Lung (tissue), 12 donors: ENCODE measurements around the gene TRABD. TPM values are rescaled to one million over a fixed set of nuclear protein-coding genes. Genes with fewer than 3 reads are reported as not detected.

Source experiments
- ATAC-seq: fragments of 200-7000 bp; cut with Tn5 transposase; one replicate; pipeline ENCODE4 v1.9.1; 2020; ENCODE audit warnings: moderate number of reproducible peaks; ENCODE audit not compliant: insufficient read depth, low FRiP score
- DNase-seq, 3 donors: peaks; one replicate each; pipeline ENCODE4 v3.0.0-alpha.2; 2013 to 2017
- H3K27ac ChIP-seq, 2 donors: one replicate each; pipeline ENCODE4 v1.5.1; 2013; ENCODE audit warnings: mild to moderate bottlenecking in 2 of 2, moderate library complexity in 2 of 2, control low read depth in 1 of 2, inconsistent platforms in 1 of 2, low read depth in 1 of 2, low read length in 1 of 2
- H3K27me3 ChIP-seq, 3 donors: one replicate each; pipeline ENCODE4 v1.5.1; 2013; ENCODE audit warnings: low read length in 2 of 3; ENCODE audit not compliant: control insufficient read depth in 3 of 3, insufficient read depth in 3 of 3
- H3K36me3 ChIP-seq, 4 donors: one replicate each; pipeline ENCODE4 v1.5.1; 2013; ENCODE audit warnings: low read length in 4 of 4, mild to moderate bottlenecking in 1 of 4, moderate library complexity in 1 of 4; ENCODE audit not compliant: control insufficient read depth in 4 of 4, insufficient read depth in 4 of 4
- H3K4me1 ChIP-seq, 5 donors: one replicate each; pipeline ENCODE4 v1.5.1; 2013; ENCODE audit warnings: low read length in 5 of 5, mild to moderate bottlenecking in 2 of 5, moderate library complexity in 1 of 5; ENCODE audit not compliant: control insufficient read depth in 5 of 5, insufficient read depth in 5 of 5
- H3K4me3 ChIP-seq: one replicate; pipeline ENCODE4 v1.5.1; 2013; ENCODE audit warnings: mild to moderate bottlenecking, control low read depth, moderate library complexity
- H3K9ac ChIP-seq, 2 donors: one replicate each; pipeline ENCODE4 v1.5.1; 2013; ENCODE audit warnings: low read length in 2 of 2, control low read depth in 1 of 2; ENCODE audit not compliant: insufficient read depth in 1 of 2
- H3K9me3 ChIP-seq, 4 donors: one replicate each; pipeline ENCODE4 v1.5.1; 2013; ENCODE audit warnings: low read length in 3 of 4, mild to moderate bottlenecking in 1 of 4, moderate library complexity in 1 of 4; ENCODE audit not compliant: control insufficient read depth in 4 of 4, insufficient read depth in 3 of 4
- WGBS, 2 donors: extraction: QIAGEN DNeasy Blood & Tissue Kit; methylation state at CpG; one replicate each; pipeline ENCODE4 v1.1.7; 2013; 5-methylcytosine and 5-hydroxymethylcytosine counted together
- polyA plus RNA-seq, 2 donors: library from polyadenylated mRNA; stranded (reverse); fragments of 200-250 nt; gene quantifications; one replicate each; pipeline ENCODE4 v1.2.1, GENCODE V29; 2013
- total RNA-seq, 2 donors: library from RNA; depleted of rRNA in 1 of 2; stranded (reverse); fragments of >200 nt in 1 of 2; gene quantifications; one replicate each; pipeline ENCODE4 v1.2.1, GENCODE V29; 2014 to 2021
- TF ChIP-seq, protein P1 (sequence below): IDR thresholded peaks from 2 replicates; pipeline ENCODE4 v1.5.1; 2012; ENCODE audit warnings: mild to moderate bottlenecking; ENCODE audit errors: control extremely low read depth, extremely low read depth
- donor health status: control.
- donor health status: control.
- donor health status: Bipolar disorder and iron deficiency.
- donor health status: healthy.
- donor health status: DM: yes; HTN: yes; CAD: no.

The TRABD gene
- total and polyA plus RNA-seq, 4 donors: 16.2 to 72.7 (median 62.2) TPM

- TF ChIP-seq, protein P1, sequence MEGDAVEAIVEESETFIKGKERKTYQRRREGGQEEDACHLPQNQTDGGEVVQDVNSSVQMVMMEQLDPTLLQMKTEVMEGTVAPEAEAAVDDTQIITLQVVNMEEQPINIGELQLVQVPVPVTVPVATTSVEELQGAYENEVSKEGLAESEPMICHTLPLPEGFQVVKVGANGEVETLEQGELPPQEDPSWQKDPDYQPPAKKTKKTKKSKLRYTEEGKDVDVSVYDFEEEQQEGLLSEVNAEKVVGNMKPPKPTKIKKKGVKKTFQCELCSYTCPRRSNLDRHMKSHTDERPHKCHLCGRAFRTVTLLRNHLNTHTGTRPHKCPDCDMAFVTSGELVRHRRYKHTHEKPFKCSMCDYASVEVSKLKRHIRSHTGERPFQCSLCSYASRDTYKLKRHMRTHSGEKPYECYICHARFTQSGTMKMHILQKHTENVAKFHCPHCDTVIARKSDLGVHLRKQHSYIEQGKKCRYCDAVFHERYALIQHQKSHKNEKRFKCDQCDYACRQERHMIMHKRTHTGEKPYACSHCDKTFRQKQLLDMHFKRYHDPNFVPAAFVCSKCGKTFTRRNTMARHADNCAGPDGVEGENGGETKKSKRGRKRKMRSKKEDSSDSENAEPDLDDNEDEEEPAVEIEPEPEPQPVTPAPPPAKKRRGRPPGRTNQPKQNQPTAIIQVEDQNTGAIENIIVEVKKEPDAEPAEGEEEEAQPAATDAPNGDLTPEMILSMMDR: no peak
- DNase-seq (no peak), ATAC-seq (no peak)
- no peaks in the 10 kb centered on the region for H3K36me3 ChIP-seq
- H3K9me3 ChIP-seq: no peaks in the 10 kb centered on the region
- peaks cover 0 to 5% (median 0%) of the 10 kb centered on the region in 5 donors for H3K4me1 ChIP-seq
- no peak overlapping the region for H3K27ac ChIP-seq
- 73 to 83% methylated on average over 15 of the region's 15 CpGs for WGBS, 2 donors
- H3K4me3 ChIP-seq: no peak overlapping the region
- no peak overlapping the region for H3K9ac ChIP-seq
- H3K27me3 ChIP-seq: peaks cover 0 to 11% (median 5%) of the 10 kb centered on the region in 3 donors
These were observed 14.3 kb upstream of the TRABD start for GRCh38 chr22:50171319-50171964.

DNA sequence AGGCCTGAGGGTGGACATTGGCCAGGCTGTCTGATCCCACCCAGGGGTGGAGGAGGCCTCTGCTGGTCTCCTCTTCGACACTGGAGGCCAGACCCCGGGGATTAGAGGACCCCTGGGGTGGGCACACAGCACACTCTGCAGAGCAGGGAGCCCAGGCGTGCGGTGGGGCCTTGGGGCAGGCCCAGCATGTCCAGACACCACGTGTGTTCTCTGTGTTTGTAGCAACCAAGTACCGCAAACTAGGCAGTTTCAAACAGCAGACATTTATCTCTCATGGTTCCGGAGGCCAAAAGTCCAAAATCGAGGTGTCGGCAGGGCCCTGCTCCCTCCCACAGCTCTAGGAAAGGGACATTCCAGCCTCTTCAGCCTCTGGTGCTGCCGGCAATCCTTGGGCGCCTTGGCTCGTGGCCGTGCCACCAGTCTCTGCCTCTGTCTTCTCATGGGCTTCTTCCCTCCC is 13.7 kb upstream of the TRABD start:
- ATAC-seq: no peak
- TF ChIP-seq, protein P1: no peak
- DNase-seq: no peak
- 80 to 84% methylated on average over 13 of the region's 13 CpGs for WGBS, 2 donors
- no peak overlapping the region for H3K4me3 ChIP-seq
- peaks cover 0 to 5% (median 0%) of the 10 kb centered on the region in 5 donors for H3K4me1 ChIP-seq
- H3K27me3 ChIP-seq: peaks cover 0 to 11% (median 5%) of the 10 kb centered on the region in 3 donors
- H3K27ac ChIP-seq: no peak overlapping the region
- H3K9ac ChIP-seq: no peak overlapping the region
- peaks cover 0 to 2% (median 0%) of the 10 kb centered on the region in 4 donors for H3K9me3 ChIP-seq
- no peaks in the 10 kb centered on the region for H3K36me3 ChIP-seq

GRCh38 chr22:50173311-50173982 is 12.3 kb upstream of the TRABD start:
- Histone ChIP-seq H3K4me1 (peaks cover 0 to 5% (median 0%) of the 10 kb centered on the region in 5 donors), H3K9me3 (peaks cover 0 to 5% (median 0%) of the 10 kb centered on the region in 4 donors), H3K9ac (no peak overlapping the region), H3K4me3 (no peak overlapping the region), H3K27ac (no peak overlapping the region), H3K27me3 (peaks cover 0 to 8% (median 5%) of the 10 kb centered on the region in 3 donors), H3K36me3 (no peaks in the 10 kb centered on the region)
- TF ChIP-seq, protein P1: no peak
- DNase-seq (no peak), ATAC-seq (no peak)
- WGBS, 2 donors: 51 to 74% methylated on average over 26 of the region's 26 CpGs
